Fibroblast of the aortic adventitia (primary cell): ENCODE measurements around the gene TXNRD2. TPM values are rescaled to one million over a fixed set of nuclear protein-coding genes. Genes with fewer than 3 reads are reported as not detected.
"Not testable (repeated sequence)": the region's sequence is repeated elsewhere in the genome, so short reads cannot be mapped to it uniquely, and the experiment has no call there.

Source experiments
- DNase-seq: peaks from one replicate; pipeline ENCODE4 v3.0.0-alpha.2; 2010; ENCODE audit warnings: low read depth
- H3K4me3 ChIP-seq: 2 replicates; pipeline ENCODE4 v1.5.1; 2011; ENCODE audit warnings: low read depth, mild to moderate bottlenecking, control low read depth, low read length, moderate library complexity
- total RNA-seq: library from RNA; depleted of rRNA; stranded (reverse); fragments of >200 nt; gene quantifications from 2 replicates; pipeline ENCODE4 v1.2.3, GENCODE V29; 2012; ENCODE audit warnings: low replicate concordance
- TF ChIP-seq, protein P1 (sequence below): IDR thresholded peaks from 2 replicates; pipeline ENCODE4 v1.5.1; 2011; ENCODE audit warnings: mild to moderate bottlenecking, low read length, control low read depth, inconsistent platforms; ENCODE audit not compliant: insufficient read depth

Gene TXNRD2
- total RNA-seq, 1 donor: 16.4 TPM

DNA sequence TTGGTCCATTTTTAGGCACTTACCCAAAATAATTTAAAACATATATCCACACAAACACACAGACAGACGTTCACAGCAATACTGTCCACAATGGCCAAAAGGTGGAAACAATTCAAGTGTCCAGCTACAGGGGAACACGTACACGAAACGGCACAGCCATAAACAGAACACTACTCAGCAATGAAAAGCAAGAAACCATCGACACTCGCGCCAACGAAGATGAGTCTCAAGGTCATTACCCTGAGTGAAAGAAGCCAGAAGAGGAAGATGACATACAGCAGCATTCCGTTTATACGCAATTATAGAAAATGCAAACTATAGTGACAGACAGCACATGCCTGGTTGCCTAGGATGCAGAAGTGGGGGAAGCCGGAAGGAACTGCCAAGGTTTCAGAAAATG is 13.4 kb downstream of the TXNRD2 start:
- DNase-seq: no peak
- H3K4me3 ChIP-seq: no peak overlapping the region
- TF ChIP-seq, protein P1, sequence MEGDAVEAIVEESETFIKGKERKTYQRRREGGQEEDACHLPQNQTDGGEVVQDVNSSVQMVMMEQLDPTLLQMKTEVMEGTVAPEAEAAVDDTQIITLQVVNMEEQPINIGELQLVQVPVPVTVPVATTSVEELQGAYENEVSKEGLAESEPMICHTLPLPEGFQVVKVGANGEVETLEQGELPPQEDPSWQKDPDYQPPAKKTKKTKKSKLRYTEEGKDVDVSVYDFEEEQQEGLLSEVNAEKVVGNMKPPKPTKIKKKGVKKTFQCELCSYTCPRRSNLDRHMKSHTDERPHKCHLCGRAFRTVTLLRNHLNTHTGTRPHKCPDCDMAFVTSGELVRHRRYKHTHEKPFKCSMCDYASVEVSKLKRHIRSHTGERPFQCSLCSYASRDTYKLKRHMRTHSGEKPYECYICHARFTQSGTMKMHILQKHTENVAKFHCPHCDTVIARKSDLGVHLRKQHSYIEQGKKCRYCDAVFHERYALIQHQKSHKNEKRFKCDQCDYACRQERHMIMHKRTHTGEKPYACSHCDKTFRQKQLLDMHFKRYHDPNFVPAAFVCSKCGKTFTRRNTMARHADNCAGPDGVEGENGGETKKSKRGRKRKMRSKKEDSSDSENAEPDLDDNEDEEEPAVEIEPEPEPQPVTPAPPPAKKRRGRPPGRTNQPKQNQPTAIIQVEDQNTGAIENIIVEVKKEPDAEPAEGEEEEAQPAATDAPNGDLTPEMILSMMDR: no peak

DNA sequence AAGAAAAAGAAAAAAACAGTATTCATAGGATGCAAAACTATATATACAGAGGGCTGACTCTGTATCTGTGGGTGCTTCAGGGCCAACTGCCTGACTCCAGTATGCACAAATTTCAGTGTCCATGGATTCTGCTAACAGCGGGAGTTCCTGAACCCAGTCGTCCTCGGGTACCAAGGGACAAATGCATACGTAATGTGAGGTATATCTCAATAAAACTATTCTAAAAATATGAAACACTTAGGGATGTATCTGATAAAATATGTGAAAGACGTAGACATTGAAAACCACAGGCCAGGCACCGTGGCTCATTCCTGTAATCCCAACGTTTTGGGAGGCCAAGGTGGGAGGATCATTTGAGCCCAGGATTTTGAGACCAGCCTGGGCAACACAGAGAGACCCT is 13.9 kb downstream of the TXNRD2 start:
- TF ChIP-seq, protein P1: no peak
- no peak overlapping the region for H3K4me3 ChIP-seq
- no peak for DNase-seq

DNA sequence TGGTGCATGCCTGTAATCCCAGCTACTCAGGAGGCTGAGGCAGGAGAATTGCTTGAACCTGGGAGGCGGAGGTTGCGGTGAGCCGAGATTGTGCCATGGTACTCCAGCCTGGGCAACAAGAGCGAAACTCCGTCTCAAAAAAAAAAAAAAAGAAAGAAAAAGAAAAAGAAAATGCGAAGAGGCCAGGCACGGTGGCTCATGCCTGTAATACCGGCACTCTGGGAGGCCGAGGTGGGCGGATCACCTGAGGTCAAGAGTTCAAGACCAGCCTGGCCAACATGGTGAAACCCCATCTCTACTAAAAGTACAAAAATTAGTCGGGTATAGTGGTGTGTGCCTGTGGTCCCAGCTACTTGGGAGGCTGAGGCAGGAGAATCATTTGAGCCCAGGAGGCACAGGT is 15.6 kb downstream of the TXNRD2 start:
- not testable (repeated sequence) for H3K4me3 ChIP-seq, DNase-seq

DNA sequence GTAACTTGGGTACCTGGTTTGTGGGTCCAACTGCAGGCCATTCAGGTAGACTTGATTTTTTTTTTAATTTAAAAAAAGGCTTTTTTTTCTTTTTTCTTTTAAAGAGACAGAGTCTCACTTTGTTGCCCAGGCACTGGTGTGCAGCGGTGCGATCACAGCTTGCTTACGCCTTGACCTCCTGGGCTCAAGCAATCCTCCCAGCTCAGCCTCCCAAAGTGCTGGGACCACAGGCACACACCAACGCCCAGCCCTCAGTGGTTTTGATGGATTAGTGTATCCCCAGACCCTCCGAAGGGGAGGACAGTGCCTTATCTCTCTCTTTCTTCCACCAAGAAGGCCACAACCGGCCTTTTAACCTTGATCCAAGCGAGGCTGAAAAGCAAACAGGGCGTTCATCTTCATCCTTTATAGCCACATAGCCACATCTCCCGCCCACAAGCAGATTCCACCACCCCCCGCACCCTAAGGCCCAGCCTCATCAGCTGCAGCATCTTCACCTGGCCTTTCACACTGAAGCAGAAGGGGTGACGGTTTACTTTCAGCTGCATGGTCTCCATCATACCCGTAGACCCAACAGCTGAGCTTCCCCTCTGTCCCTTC is 17.6 kb downstream of the TXNRD2 start:
- TF ChIP-seq, protein P1: no peak
- no peak for DNase-seq
- no peak overlapping the region for H3K4me3 ChIP-seq

DNA sequence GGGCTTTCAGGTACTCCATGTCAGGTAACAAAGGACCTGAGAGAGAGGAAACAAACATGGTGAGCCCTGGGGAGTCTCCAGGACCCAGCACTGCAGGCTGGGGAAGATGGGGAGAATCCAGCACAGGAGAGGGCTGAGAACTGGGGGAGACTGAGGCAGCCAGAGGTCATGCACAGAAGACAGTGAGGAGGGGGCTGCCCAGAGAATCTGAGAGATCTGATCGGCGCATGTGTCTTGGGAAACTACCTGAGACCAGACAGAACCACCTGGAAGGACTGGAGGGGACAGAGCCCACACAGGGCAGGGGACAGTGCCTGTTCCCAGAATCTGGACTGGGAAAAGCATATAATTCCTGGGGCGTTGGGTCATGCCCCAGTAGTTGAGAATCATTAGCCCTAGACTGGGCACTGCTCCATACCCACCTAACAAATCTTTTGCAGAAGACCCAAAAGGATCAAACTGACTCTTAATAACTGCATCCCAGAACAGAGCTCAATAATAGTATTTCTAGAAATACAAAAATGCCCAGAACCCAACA is 20.0 kb downstream of the TXNRD2 start:
- TF ChIP-seq, protein P1: no peak
- no peak for DNase-seq
- no peak overlapping the region for H3K4me3 ChIP-seq

DNA sequence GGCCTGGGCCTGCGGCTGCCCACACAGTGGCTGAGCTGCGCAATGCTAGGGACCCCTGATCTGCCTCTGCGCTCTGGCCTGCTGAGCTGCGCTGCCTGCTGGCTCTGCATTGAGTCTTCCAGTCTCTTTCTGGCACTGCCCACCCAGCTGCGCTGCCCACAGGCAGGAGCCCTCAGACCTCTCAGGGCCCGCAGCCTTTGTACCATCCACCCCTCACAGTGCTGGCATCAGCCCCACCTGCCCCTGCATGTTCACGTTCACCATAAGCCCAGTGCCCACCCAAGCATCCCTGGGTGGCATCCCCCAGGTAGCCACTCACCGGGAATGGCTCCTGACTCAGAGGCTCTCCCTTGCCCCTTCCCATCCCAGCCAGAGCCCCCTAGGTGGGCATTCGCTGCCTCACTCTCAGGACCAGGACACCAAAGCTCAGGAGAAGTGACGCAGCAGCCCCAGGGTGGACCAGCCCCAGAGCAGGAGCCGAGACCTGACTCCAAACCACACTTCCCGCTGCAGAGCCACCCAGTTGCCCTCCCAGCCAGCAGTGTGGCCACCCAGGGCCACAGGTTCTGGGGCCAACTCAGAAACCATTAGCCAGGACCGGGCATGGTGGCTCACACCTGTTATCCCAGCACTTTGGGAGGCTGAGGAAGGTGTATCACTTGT is 21.8 kb downstream of the TXNRD2 start:
- H3K4me3 ChIP-seq: no peak overlapping the region
- TF ChIP-seq, protein P1: no peak
- no peak for DNase-seq

DNA sequence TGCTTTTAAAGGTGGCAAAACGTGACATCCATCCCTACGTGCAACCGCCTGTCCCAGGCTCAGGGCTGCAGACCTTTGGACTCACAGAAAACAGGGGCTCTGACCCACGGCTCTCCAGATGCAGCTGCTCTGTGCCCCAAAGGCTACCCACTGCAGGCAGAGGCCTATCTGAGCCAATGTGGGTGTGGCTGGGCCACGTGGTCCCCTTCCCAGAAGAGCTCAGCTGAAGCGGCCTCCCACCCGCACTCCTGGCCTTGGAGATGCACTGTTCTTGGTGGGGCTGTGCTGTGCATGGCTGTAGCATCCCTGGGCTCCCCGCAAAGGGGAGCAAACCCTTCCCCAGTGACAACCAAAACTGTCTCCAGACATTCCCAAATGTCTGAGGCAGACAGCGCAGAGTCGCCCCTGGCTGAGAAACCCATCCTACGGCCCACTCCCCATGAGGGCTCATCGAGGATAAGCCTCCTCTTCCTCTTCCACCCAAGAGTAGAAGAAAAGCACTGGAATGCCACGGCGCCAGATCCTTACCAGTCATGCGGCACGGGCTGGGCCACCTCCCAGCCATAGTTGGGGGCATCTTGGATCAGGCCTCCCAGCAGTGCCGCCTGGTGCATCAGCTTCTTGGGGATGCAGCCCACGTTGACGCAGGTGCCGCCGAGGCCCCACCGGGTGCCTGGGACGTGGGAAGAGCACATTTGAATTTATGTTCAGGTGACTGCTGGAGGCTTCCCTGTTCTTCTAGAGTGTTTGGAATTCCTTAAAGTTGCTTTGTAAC is 23.1 kb downstream of the TXNRD2 start:
- no peak overlapping the region for H3K4me3 ChIP-seq
- DNase-seq: no peak
- TF ChIP-seq, protein P1: no peak
